ENCODE data around the gene KAT8. TPM values are rescaled to one million over a fixed set of nuclear protein-coding genes. Genes with fewer than 3 reads are reported as not detected.

The KAT8 gene
- total RNA-seq, 1 donor from 2014 or later, result 49.7 TPM

DNA sequence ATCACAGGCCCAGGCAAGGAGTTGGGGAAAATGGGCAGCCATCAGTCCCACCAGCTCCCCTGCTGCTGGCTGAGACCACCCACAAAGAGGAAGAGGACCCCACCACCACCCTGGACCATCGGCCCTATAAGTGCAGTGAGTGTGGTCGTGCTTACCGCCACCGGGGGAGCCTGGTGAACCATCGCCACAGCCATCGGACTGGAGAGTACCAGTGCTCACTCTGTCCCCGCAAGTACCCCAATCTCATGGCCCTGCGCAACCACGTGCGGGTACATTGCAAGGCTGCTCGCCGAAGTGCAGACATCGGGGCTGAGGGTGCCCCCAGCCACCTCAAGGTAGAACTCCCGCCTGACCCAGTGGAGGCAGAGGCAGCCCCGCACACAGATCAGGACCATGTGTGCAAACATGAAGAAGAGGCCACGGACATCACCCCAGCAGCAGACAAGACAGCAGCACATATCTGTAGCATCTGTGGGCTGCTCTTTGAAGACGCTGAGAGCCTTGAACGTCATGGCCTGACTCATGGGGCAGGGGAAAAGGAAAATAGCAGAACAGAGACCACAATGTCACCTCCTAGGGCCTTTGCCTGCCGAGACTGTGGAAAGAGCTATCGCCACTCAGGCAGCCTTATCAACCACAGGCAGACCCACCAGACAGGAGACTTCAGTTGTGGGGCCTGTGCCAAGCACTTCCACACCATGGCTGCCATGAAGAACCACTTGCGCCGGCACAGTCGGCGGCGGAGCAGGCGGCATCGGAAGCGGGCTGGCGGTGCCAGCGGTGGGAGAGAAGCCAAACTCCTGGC is 39.7 kb upstream of the KAT8 start:
- H3K27ac Mint-ChIP-seq (ENCODE audit: unreplicated experiment), result peak overlapping the region; percentile 30
- H3K27me3 Mint-ChIP-seq (ENCODE audit: unreplicated experiment), result peaks cover 31% of the 10 kb centered on the region
- TF ChIP-seq, protein P1, sequence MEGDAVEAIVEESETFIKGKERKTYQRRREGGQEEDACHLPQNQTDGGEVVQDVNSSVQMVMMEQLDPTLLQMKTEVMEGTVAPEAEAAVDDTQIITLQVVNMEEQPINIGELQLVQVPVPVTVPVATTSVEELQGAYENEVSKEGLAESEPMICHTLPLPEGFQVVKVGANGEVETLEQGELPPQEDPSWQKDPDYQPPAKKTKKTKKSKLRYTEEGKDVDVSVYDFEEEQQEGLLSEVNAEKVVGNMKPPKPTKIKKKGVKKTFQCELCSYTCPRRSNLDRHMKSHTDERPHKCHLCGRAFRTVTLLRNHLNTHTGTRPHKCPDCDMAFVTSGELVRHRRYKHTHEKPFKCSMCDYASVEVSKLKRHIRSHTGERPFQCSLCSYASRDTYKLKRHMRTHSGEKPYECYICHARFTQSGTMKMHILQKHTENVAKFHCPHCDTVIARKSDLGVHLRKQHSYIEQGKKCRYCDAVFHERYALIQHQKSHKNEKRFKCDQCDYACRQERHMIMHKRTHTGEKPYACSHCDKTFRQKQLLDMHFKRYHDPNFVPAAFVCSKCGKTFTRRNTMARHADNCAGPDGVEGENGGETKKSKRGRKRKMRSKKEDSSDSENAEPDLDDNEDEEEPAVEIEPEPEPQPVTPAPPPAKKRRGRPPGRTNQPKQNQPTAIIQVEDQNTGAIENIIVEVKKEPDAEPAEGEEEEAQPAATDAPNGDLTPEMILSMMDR (IDR thresholded peaks at IDR 0.05; ENCODE audit: unreplicated experiment), result no peak
- H3K9me3 Mint-ChIP-seq (ENCODE audit: unreplicated experiment), result no peaks in the 10 kb centered on the region
- H3K4me3 Mint-ChIP-seq (ENCODE audit: unreplicated experiment), result peak overlapping the region; percentile 18
- DNase-seq (ENCODE audit: low spot score), result no peak
- peaks cover 36% of the 10 kb centered on the region for H3K36me3 Mint-ChIP-seq (ENCODE audit: low read depth, unreplicated experiment)
- peaks cover 14% of the 10 kb centered on the region for H3K4me1 Mint-ChIP-seq (ENCODE audit: unreplicated experiment)

DNA sequence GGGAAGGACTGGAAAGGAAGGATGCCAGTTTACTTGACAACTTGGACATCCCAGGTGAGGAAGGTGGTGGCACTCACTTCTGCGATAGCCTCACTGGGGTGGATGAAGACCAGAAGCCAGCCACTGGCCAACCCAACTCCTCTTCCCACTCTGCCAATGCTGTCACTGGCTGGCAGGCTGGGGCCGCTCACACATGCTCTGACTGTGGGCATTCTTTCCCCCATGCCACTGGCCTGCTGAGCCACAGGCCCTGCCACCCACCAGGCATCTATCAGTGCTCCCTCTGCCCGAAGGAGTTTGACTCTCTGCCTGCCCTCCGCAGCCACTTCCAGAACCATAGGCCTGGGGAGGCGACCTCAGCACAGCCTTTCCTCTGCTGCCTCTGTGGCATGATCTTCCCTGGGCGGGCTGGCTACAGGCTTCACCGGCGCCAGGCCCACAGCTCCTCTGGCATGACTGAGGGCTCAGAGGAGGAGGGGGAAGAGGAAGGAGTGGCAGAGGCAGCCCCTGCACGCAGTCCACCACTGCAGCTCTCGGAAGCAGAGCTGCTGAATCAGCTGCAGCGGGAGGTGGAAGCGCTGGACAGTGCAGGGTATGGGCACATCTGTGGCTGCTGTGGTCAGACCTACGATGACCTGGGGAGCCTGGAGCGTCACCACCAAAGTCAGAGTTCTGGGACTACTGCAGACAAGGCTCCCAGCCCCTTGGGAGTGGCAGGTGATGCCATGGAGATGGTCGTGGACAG is 38.7 kb upstream of the KAT8 start:
- H3K4me3 Mint-ChIP-seq (ENCODE audit: unreplicated experiment), result no peak overlapping the region
- H3K27ac Mint-ChIP-seq (ENCODE audit: unreplicated experiment), result peak overlapping the region; percentile 30
- peaks cover 13% of the 10 kb centered on the region for H3K4me1 Mint-ChIP-seq (ENCODE audit: unreplicated experiment)
- peaks cover 39% of the 10 kb centered on the region for H3K36me3 Mint-ChIP-seq (ENCODE audit: low read depth, unreplicated experiment)
- DNase-seq (ENCODE audit: low spot score), result no peak
- peaks cover 30% of the 10 kb centered on the region for H3K27me3 Mint-ChIP-seq (ENCODE audit: unreplicated experiment)
- H3K9me3 Mint-ChIP-seq (ENCODE audit: unreplicated experiment), result no peaks in the 10 kb centered on the region
- TF ChIP-seq, protein P1 (IDR thresholded peaks at IDR 0.05; ENCODE audit: unreplicated experiment), result no peak

DNA sequence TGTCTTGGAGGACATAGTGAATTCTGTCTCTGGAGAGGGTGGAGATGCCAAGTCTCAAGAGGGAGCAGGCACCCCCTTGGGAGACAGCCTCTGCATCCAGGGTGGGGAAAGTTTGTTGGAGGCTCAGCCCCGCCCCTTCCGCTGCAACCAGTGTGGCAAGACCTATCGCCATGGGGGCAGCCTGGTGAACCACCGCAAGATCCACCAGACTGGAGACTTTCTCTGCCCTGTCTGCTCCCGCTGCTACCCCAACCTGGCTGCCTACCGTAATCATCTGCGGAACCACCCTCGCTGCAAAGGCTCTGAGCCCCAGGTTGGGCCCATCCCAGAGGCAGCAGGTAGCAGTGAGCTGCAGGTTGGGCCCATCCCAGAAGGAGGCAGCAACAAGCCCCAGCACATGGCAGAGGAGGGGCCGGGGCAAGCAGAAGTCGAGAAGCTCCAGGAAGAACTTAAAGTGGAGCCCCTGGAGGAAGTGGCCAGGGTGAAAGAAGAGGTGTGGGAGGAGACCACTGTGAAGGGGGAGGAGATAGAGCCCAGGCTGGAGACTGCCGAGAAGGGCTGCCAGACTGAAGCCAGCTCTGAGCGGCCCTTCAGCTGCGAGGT is 38.0 kb upstream of the KAT8 start:
- Mint-ChIP-seq H3K27ac (ENCODE audit: unreplicated experiment) (no peak overlapping the region), H3K36me3 (ENCODE audit: low read depth, unreplicated experiment) (peaks cover 35% of the 10 kb centered on the region), H3K27me3 (ENCODE audit: unreplicated experiment) (peaks cover 28% of the 10 kb centered on the region), H3K4me3 (ENCODE audit: unreplicated experiment) (no peak overlapping the region), H3K9me3 (ENCODE audit: unreplicated experiment) (no peaks in the 10 kb centered on the region), H3K4me1 (ENCODE audit: unreplicated experiment) (peaks cover 9% of the 10 kb centered on the region)
- DNase-seq (ENCODE audit: low spot score), result no peak
- TF ChIP-seq, protein P1 (IDR thresholded peaks at IDR 0.05; ENCODE audit: unreplicated experiment), result no peak

- H3K4me1 Mint-ChIP-seq (ENCODE audit: unreplicated experiment), result peaks cover 3% of the 10 kb centered on the region
- no peaks in the 10 kb centered on the region for H3K9me3 Mint-ChIP-seq (ENCODE audit: unreplicated experiment)
- H3K36me3 Mint-ChIP-seq (ENCODE audit: low read depth, unreplicated experiment), result peaks cover 29% of the 10 kb centered on the region
- TF ChIP-seq, protein P1 (IDR thresholded peaks at IDR 0.05; ENCODE audit: unreplicated experiment), result no peak
- no peak for DNase-seq (ENCODE audit: low spot score)
- H3K4me3 Mint-ChIP-seq (ENCODE audit: unreplicated experiment), result no peak overlapping the region
- peaks cover 22% of the 10 kb centered on the region for H3K27me3 Mint-ChIP-seq (ENCODE audit: unreplicated experiment)
- H3K27ac Mint-ChIP-seq (ENCODE audit: unreplicated experiment), result no peak overlapping the region
Observed at GRCh38 chr16:31080035-31080629, 37.3 kb upstream of the KAT8 start.

Data from endothelial cell (in vitro differentiated cells).